Type B pancreatic cell (in vitro differentiated cells): ENCODE results near the gene SPNS1. TPM values are rescaled to one million over a fixed set of nuclear protein-coding genes. Genes with fewer than 3 reads are reported as not detected.
"Not testable (repeated sequence)": the region's sequence is repeated elsewhere in the genome, so short reads cannot be mapped to it uniquely, and the experiment has no call there.

Experiments
- DNase-seq: peaks from one replicate; pipeline ENCODE4 v3.0.0; 2021; ENCODE audit warnings: mixed read lengths; ENCODE audit not compliant: unreplicated experiment; ENCODE audit errors: extremely low spot score
- H3K27ac Mint-ChIP-seq: 2 replicates; pipeline ENCODE4 v1.8.0; 2021; ENCODE audit warnings: mild to moderate bottlenecking, mixed read lengths
- H3K27me3 Mint-ChIP-seq: 2 replicates; pipeline ENCODE4 v1.8.0; 2021; ENCODE audit warnings: mixed read lengths
- H3K36me3 Mint-ChIP-seq: 2 replicates; pipeline ENCODE4 v1.8.0; 2021; ENCODE audit warnings: mixed read lengths
- H3K4me1 Mint-ChIP-seq: one replicate; pipeline ENCODE4 v1.8.0; 2021; ENCODE audit warnings: mixed read lengths; ENCODE audit not compliant: unreplicated experiment
- H3K4me3 Mint-ChIP-seq: 2 replicates; pipeline ENCODE4 v1.8.0; 2021; ENCODE audit warnings: mild to moderate bottlenecking, mixed read lengths
- H3K9me3 Mint-ChIP-seq: 2 replicates; pipeline ENCODE4 v1.8.0; 2021; ENCODE audit warnings: mixed read lengths
- CTCF ChIP-seq: fragments of 200-600 bp; sonication (generic); conservative IDR thresholded peaks from 2 replicates; pipeline ENCODE4 v1.5.0; 2021; ENCODE audit warnings: antibody characterized with exemption, mild to moderate bottlenecking
- total RNA-seq: library from RNA; stranded (reverse); gene quantifications from 2 replicates; pipeline ENCODE4 v1.2.1, GENCODE V29; 2021; ENCODE audit warnings: low replicate concordance

Gene SPNS1
- total RNA-seq, 1 donor from 2014 or later: 54.5 TPM

DNA sequence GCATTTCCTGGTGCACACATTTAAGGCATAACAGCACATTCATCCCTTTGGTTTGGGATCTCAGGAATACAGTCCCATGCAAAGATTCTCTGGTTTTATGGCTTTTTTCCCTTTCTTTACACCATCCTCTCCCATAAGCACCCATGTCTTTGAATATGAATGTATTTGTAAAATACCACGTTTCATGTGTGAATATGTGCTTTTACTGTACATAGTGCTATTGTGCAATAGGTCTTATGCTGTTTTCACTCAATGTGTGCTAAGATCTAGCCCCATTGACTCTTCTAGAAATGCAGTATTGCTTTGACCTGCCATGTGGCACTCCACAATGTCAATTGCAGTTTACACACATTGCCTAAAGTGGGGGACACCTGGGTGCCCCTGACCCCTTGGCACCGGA, 10.1 kb upstream of the SPNS1 start:
- H3K4me1 Mint-ChIP-seq: no peaks in the 10 kb centered on the region
- H3K4me3 Mint-ChIP-seq: no peak overlapping the region
- no peaks in the 10 kb centered on the region for H3K9me3 Mint-ChIP-seq
- no peak for TF ChIP-seq CTCF
- no peaks in the 10 kb centered on the region for H3K27me3 Mint-ChIP-seq
- H3K36me3 Mint-ChIP-seq: peaks cover 9% of the 10 kb centered on the region
- DNase-seq: no peak
- no peak overlapping the region for H3K27ac Mint-ChIP-seq

- no peak for DNase-seq
- TF ChIP-seq CTCF: no peak
- Mint-ChIP-seq H3K27me3 (no peaks in the 10 kb centered on the region), H3K4me3 (no peak overlapping the region), H3K36me3 (peaks cover 3% of the 10 kb centered on the region), H3K4me1 (no peaks in the 10 kb centered on the region), H3K9me3 (no peaks in the 10 kb centered on the region), H3K27ac (no peak overlapping the region)
These were observed 7.4 kb upstream of the SPNS1 start for GRCh38 chr16:28967156-28967555.

DNA sequence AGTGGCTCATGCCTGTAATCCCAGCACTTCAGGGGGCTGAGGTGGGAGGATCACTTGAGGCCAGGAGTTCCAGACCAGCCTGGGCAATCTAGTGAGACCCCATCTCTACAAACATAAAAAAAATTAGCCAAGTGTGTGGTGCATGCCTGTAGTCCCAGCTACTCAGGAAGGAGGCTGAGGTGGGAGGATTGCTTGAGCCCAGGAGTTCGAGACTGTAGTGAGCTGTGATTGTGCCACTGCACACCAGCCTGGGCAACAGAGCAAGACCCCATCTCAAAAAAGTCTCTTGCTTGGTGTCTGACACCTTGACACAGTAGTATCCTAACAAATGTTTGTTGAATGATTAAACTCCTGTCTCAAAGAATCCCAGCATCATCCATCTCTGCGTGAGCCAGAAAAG, 4.9 kb upstream of the SPNS1 start:
- not testable (repeated sequence) for H3K4me1 Mint-ChIP-seq, H3K36me3 Mint-ChIP-seq, DNase-seq, H3K27ac Mint-ChIP-seq, H3K4me3 Mint-ChIP-seq, H3K27me3 Mint-ChIP-seq, H3K9me3 Mint-ChIP-seq

DNA sequence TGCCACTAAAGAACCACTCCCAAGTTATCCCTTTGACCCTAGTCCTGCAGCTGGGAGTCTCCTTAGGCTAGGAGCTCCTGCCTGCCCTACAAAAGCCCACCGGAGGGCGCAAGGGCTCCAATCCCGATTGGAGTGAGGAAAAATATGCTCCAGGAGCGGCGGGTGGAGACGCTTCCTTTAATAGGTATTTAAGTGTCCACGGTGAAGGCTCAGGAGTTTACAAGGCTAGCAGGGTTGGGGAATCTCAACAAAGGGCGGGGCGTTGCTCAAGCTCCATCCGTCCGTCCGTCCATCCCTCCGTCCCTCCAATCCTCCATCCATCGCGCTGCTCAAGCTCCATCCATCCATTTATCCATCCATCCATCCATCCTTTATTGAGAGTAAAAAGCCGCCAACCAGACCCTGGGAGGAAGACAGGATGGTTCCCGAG, 556 bp upstream of the SPNS1 start:
- no peak for DNase-seq
- H3K36me3 Mint-ChIP-seq: no peaks in the 10 kb centered on the region
- no peaks in the 10 kb centered on the region for H3K9me3 Mint-ChIP-seq
- H3K27ac Mint-ChIP-seq: peak overlapping the region; percentile 93
- H3K4me1 Mint-ChIP-seq: peaks cover 11% of the 10 kb centered on the region
- H3K4me3 Mint-ChIP-seq: peak overlapping the region; percentile 97
- TF ChIP-seq CTCF: peak; percentile 82
- no peaks in the 10 kb centered on the region for H3K27me3 Mint-ChIP-seq

- Mint-ChIP-seq H3K27me3 (no peaks in the 10 kb centered on the region), H3K9me3 (no peaks in the 10 kb centered on the region), H3K36me3 (no peaks in the 10 kb centered on the region), H3K4me1 (peaks cover 11% of the 10 kb centered on the region), H3K4me3 (peak overlapping the region; percentile 97), H3K27ac (peak overlapping the region; percentile 79)
- no peak for DNase-seq
- no peak for TF ChIP-seq CTCF
These were observed 601 bp downstream of the SPNS1 start for GRCh38 chr16:28975158-28975599.

GRCh38 chr16:28977703-28978662, 3.4 kb downstream of the SPNS1 start:
- Mint-ChIP-seq H3K36me3 (no peaks in the 10 kb centered on the region), H3K27ac (peak overlapping the region; percentile 41), H3K27me3 (no peaks in the 10 kb centered on the region), H3K9me3 (no peaks in the 10 kb centered on the region), H3K4me3 (peak overlapping the region; percentile 37), H3K4me1 (peaks cover 11% of the 10 kb centered on the region)
- peak; percentile 58 for TF ChIP-seq CTCF
- DNase-seq: no peak
